T-helper 1 cell treated with Interleukin-12 subunit alpha and Interleukin-12 subunit beta and Interleukin-4 antibody, amounts not matched to agents 30 ng/mL and 1 ng/mL, for 36 hours (primary cell): ENCODE measurements around the gene FHAD1. TPM values are rescaled to one million over a fixed set of nuclear protein-coding genes. Genes with fewer than 3 reads are reported as not detected.

Experiments
- intact Hi-C: fragments of 100-400 bp; cut with micrococcal nuclease; formaldehyde crosslinking; loops from one replicate; pipeline ENCODE4 v1.15.1; 2024
- total RNA-seq: library from RNA; stranded (reverse); gene quantifications from 2 replicates; pipeline ENCODE4 v1.2.3, GENCODE V29; 2022

FHAD1 gene
- total RNA-seq, 1 donor from 2014 or later: not detected

- intact Hi-C loops: loop anchor here (5.0 kb wide), 2 partner anchors 172 to 277 kb away; partner anchors contain the start of gene CASP9
These were observed 1.2 kb upstream of the FHAD1 start for GRCh38 chr1:15245593-15246360.

GRCh38 chr1:15248216-15248615, 1.2 kb downstream of the FHAD1 start:
- intact Hi-C loops: loop anchor here (2.0 to 5.0 kb wide), 4 partner anchors 25 to 274 kb away; partner anchors contain the start of gene CASP9

GRCh38 chr1:15249081-15249480, 2.1 kb downstream of the FHAD1 start:
- intact Hi-C loops: loop anchor here (1.0 to 5.0 kb wide), 7 partner anchors 12 to 273 kb away; partner anchors contain the start of gene CASP9

- intact Hi-C loops: loop anchor here (5.0 kb wide), 1 partner anchor 35 kb away; no protein-coding TSS in a partner anchor
These were observed 5.1 kb downstream of the FHAD1 start for GRCh38 chr1:15251857-15252835.

GRCh38 chr1:15254559-15254958, 7.5 kb downstream of the FHAD1 start:
- intact Hi-C loops: loop anchor here (5.0 kb wide), 1 partner anchor 37 kb away; no protein-coding TSS in a partner anchor

GRCh38 chr1:15255582-15256149, 8.6 kb downstream of the FHAD1 start:
- intact Hi-C loops: no loop called here

GRCh38 chr1:15256584-15256983, 9.6 kb downstream of the FHAD1 start:
- intact Hi-C loops: no loop called here

GRCh38 chr1:15257309-15257708, 10.3 kb downstream of the FHAD1 start:
- intact Hi-C loops: no loop called here

GRCh38 chr1:15258833-15259621, 12.0 kb downstream of the FHAD1 start:
- intact Hi-C loops: no loop called here

- intact Hi-C loops: no loop called here
These were observed 12.6 kb downstream of the FHAD1 start for GRCh38 chr1:15259622-15260007.

- intact Hi-C loops: loop anchor here (1.0 kb wide), 1 partner anchor 11 kb away; no protein-coding TSS in a partner anchor
These were observed 13.6 kb downstream of the FHAD1 start for GRCh38 chr1:15260418-15261154.

- intact Hi-C loops: loop anchor here (1.0 kb wide), 1 partner anchor 12 kb away; no protein-coding TSS in a partner anchor
These were observed 14.4 kb downstream of the FHAD1 start for GRCh38 chr1:15261155-15262002.

GRCh38 chr1:15262003-15262377, 15.0 kb downstream of the FHAD1 start:
- intact Hi-C loops: no loop called here

- intact Hi-C loops: no loop called here
These were observed 15.7 kb downstream of the FHAD1 start for GRCh38 chr1:15262706-15263105.

- intact Hi-C loops: no loop called here
These were observed 17.7 kb downstream of the FHAD1 start for GRCh38 chr1:15264769-15265168.

GRCh38 chr1:15271196-15271595, 24.2 kb downstream of the FHAD1 start:
- intact Hi-C loops: no loop called here

GRCh38 chr1:15272009-15272781, 25.2 kb downstream of the FHAD1 start:
- intact Hi-C loops: loop anchor here (1.0 to 2.0 kb wide), 3 partner anchors 23 to 144 kb away; partner anchors contain the start of gene TMEM51

- intact Hi-C loops: loop anchor here (1.0 to 2.0 kb wide), 3 partner anchors 24 to 144 kb away; partner anchors contain the start of gene TMEM51
These were observed 25.7 kb downstream of the FHAD1 start for GRCh38 chr1:15272782-15273127.
